Measurements from ENCODE around the gene RDH14. TPM values are rescaled to one million over a fixed set of nuclear protein-coding genes. Genes with fewer than 3 reads are reported as not detected.

Gene RDH14
- polyA plus RNA-seq, 1 donor (not counting 4 experiments of a cell fraction or from before 2014, with no cell fraction given), result 29.6 TPM

- DNase-seq (ENCODE audit: low read depth, low spot score) (no peak), FAIRE-seq (no peak)
- Histone ChIP-seq H3K36me3 (ENCODE audit: control insufficient read depth in 2 of 2, extremely low read depth in 1 of 2, insufficient read depth in 2 of 2, low read length in 2 of 2) (no peaks in the 10 kb centered on the region), H4K20me1 (ENCODE audit: control insufficient read depth, extremely low read depth, insufficient read depth, low read length) (no peaks in the 10 kb centered on the region), H3K9me3 (ENCODE audit: control insufficient read depth, low read depth, low read length) (no peaks in the 10 kb centered on the region), H3K27ac (ENCODE audit: control insufficient read depth, insufficient read depth, low read length) (no peak overlapping the region), H3K9me1 (ENCODE audit: control insufficient read depth, extremely low read depth, insufficient read depth, low read length) (no peaks in the 10 kb centered on the region), H2AFZ (ENCODE audit: control insufficient read depth, low read length) (no peak overlapping the region), H3K4me2 (ENCODE audit: control insufficient read depth, extremely low read depth, insufficient read depth, low read depth, low read length) (no peak overlapping the region), H3K27me3 (ENCODE audit: control insufficient read depth, extremely low read depth, insufficient read depth, low read length) (peaks cover 3% of the 10 kb centered on the region), H3K4me1 (ENCODE audit: control insufficient read depth, extremely low read depth, insufficient read depth, low read length) (no peaks in the 10 kb centered on the region), H3K4me3 (ENCODE audit: control insufficient read depth in 2 of 3, extremely low read depth in 1 of 3, insufficient read depth in 2 of 3, low read depth in 1 of 3, low read length in 3 of 3) (no peak overlapping the region), H3K79me2 (ENCODE audit: control insufficient read depth, insufficient read depth, low read length) (no peaks in the 10 kb centered on the region), H3K9ac (ENCODE audit: control insufficient read depth, extremely low read depth, insufficient read depth, low read length) (no peak overlapping the region)
- TF ChIP-seq, protein P1, sequence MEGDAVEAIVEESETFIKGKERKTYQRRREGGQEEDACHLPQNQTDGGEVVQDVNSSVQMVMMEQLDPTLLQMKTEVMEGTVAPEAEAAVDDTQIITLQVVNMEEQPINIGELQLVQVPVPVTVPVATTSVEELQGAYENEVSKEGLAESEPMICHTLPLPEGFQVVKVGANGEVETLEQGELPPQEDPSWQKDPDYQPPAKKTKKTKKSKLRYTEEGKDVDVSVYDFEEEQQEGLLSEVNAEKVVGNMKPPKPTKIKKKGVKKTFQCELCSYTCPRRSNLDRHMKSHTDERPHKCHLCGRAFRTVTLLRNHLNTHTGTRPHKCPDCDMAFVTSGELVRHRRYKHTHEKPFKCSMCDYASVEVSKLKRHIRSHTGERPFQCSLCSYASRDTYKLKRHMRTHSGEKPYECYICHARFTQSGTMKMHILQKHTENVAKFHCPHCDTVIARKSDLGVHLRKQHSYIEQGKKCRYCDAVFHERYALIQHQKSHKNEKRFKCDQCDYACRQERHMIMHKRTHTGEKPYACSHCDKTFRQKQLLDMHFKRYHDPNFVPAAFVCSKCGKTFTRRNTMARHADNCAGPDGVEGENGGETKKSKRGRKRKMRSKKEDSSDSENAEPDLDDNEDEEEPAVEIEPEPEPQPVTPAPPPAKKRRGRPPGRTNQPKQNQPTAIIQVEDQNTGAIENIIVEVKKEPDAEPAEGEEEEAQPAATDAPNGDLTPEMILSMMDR (optimal IDR thresholded peaks at IDR 0.05 in 1 of 3, IDR thresholded peaks at IDR 0.05 in 1 of 3, conservative IDR thresholded peaks at IDR 0.05 in 1 of 3; ENCODE audit: extremely low read depth in 1 of 3, insufficient read depth in 2 of 3, low read length in 3 of 3), result no peak
- no peak for TF ChIP-seq EZH2 (IDR thresholded peaks at IDR 0.05; ENCODE audit: low read length)
- dilution Hi-C loops (cut with MboI; ENCODE audit: extremely low pct_ligation_motif_present, low sequenced_read_pairs), result no loop called here
Observed at GRCh38 chr2:18506883-18507509, 53.5 kb downstream of the RDH14 start.

- Histone ChIP-seq H3K4me3 (ENCODE audit: control insufficient read depth in 2 of 3, extremely low read depth in 1 of 3, insufficient read depth in 2 of 3, low read depth in 1 of 3, low read length in 3 of 3) (no peak overlapping the region), H3K9me1 (ENCODE audit: control insufficient read depth, extremely low read depth, insufficient read depth, low read length) (no peaks in the 10 kb centered on the region), H3K9ac (ENCODE audit: control insufficient read depth, extremely low read depth, insufficient read depth, low read length) (no peak overlapping the region), H3K36me3 (ENCODE audit: control insufficient read depth in 2 of 2, extremely low read depth in 1 of 2, insufficient read depth in 2 of 2, low read length in 2 of 2) (no peaks in the 10 kb centered on the region), H3K27ac (ENCODE audit: control insufficient read depth, insufficient read depth, low read length) (no peak overlapping the region), H2AFZ (ENCODE audit: control insufficient read depth, low read length) (no peak overlapping the region), H3K4me1 (ENCODE audit: control insufficient read depth, extremely low read depth, insufficient read depth, low read length) (no peaks in the 10 kb centered on the region), H4K20me1 (ENCODE audit: control insufficient read depth, extremely low read depth, insufficient read depth, low read length) (no peaks in the 10 kb centered on the region), H3K9me3 (ENCODE audit: control insufficient read depth, low read depth, low read length) (no peaks in the 10 kb centered on the region), H3K79me2 (ENCODE audit: control insufficient read depth, insufficient read depth, low read length) (no peaks in the 10 kb centered on the region), H3K4me2 (ENCODE audit: control insufficient read depth, extremely low read depth, insufficient read depth, low read depth, low read length) (no peak overlapping the region), H3K27me3 (ENCODE audit: control insufficient read depth, extremely low read depth, insufficient read depth, low read length) (peaks cover 6% of the 10 kb centered on the region)
- DNase-seq (ENCODE audit: low read depth, low spot score) (no peak), FAIRE-seq (no peak)
- dilution Hi-C loops (cut with MboI; ENCODE audit: extremely low pct_ligation_motif_present, low sequenced_read_pairs), result no loop called here
- TF ChIP-seq, protein P1 (optimal IDR thresholded peaks at IDR 0.05 in 1 of 3, IDR thresholded peaks at IDR 0.05 in 1 of 3, conservative IDR thresholded peaks at IDR 0.05 in 1 of 3; ENCODE audit: extremely low read depth in 1 of 3, insufficient read depth in 2 of 3, low read length in 3 of 3), result no peak
- no peak for TF ChIP-seq EZH2 (IDR thresholded peaks at IDR 0.05; ENCODE audit: low read length)
Observed at GRCh38 chr2:18505703-18506341, 54.6 kb downstream of the RDH14 start.

Small RNA genes within 50 kb of the gene (small RNA-seq; reads per million reads assigned to genes)
- 0 reads per million in 3 experiments for gene RNU6-1215P (ENCODE audit: insufficient read length in 3 of 3, low read depth in 3 of 3, low replicate concordance in 1 of 3)

Other genes starting within 250 kb of the RDH14 start
- gene NT5C1B, start 28.9 kb upstream of the RDH14 start, polyA plus RNA-seq, result not detected in 3 replicates